ENCODE data around the gene CARMIL1. TPM values are rescaled to one million over a fixed set of nuclear protein-coding genes. Genes with fewer than 3 reads are reported as not detected.

The CARMIL1 gene
- total RNA-seq, 1 experiment from 2014 or later = 25.2 TPM

DNA sequence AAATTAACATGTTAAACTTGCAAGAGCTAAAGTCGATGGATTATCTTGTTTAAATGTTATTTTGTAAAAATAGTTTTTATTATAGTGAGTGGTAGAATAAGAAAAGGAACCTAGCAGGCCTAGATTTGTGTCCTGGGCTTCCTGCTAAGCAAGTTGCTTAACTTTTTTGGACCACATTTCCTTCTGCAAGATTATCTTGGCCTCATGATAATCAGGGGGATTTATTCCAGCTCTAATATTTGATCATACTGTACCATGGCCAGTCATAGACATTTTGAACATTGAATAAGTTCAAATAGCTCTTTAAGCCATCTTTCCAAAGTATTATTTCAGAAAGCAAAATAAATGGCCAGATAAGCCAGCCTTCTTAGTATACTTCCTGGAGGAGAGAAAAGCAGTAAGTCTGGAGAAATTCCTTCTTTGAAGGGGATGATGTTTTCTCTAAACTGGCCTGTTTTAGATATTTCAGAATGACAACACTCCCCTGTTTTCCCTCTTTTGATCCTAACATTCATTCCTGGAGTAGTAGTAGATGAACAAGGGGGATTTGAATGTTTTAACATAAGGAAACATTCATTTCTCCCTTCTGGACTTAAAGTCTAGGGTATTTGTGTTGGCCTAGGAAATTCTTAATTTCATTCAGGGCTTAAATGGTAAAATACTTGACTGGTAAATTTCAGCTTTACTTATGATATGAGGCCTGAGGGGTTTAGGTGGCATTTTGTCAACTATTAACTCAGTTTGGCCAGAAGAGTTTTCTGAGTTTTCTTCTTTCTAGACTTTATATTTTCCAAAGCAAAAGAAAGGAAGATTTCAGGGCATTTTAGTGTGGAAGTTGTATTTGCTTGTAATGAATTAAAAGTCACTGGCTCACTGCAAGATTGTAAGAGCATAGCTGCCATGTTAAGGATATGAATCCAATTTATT is 264.1 kb downstream of the CARMIL1 start:
- ChIA-PET CTCF (interaction anchor here (1.1 kb wide), 1 partner anchor 265 kb away, joined by 3 read pairs; no protein-coding TSS in a partner anchor), POLR2A (interaction anchor here (1.0 kb wide), 1 partner anchor 218 kb away, joined by 3 read pairs; no protein-coding TSS in a partner anchor)
- Mint-ChIP-seq H3K27ac (ENCODE audit: low read depth, unreplicated experiment) (no peak overlapping the region), H3K27me3 (ENCODE audit: insufficient read depth, unreplicated experiment) (no peaks in the 10 kb centered on the region), H3K9me3 (ENCODE audit: unreplicated experiment) (no peaks in the 10 kb centered on the region), H3K4me1 (ENCODE audit: insufficient read depth, unreplicated experiment) (no peaks in the 10 kb centered on the region), H3K36me3 (ENCODE audit: insufficient read depth, unreplicated experiment) (peaks cover 16% of the 10 kb centered on the region), H3K4me3 (ENCODE audit: unreplicated experiment) (no peak overlapping the region)
- TF ChIP-seq, protein P1, sequence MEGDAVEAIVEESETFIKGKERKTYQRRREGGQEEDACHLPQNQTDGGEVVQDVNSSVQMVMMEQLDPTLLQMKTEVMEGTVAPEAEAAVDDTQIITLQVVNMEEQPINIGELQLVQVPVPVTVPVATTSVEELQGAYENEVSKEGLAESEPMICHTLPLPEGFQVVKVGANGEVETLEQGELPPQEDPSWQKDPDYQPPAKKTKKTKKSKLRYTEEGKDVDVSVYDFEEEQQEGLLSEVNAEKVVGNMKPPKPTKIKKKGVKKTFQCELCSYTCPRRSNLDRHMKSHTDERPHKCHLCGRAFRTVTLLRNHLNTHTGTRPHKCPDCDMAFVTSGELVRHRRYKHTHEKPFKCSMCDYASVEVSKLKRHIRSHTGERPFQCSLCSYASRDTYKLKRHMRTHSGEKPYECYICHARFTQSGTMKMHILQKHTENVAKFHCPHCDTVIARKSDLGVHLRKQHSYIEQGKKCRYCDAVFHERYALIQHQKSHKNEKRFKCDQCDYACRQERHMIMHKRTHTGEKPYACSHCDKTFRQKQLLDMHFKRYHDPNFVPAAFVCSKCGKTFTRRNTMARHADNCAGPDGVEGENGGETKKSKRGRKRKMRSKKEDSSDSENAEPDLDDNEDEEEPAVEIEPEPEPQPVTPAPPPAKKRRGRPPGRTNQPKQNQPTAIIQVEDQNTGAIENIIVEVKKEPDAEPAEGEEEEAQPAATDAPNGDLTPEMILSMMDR (IDR thresholded peaks at IDR 0.05; ENCODE audit: unreplicated experiment) = no peak
- intact Hi-C loops (cut with micrococcal nuclease) = no loop called here
- no peak for DNase-seq (ENCODE audit: unreplicated experiment)
- BruUV-seq (replicated peaks) = no TSS peak

DNA sequence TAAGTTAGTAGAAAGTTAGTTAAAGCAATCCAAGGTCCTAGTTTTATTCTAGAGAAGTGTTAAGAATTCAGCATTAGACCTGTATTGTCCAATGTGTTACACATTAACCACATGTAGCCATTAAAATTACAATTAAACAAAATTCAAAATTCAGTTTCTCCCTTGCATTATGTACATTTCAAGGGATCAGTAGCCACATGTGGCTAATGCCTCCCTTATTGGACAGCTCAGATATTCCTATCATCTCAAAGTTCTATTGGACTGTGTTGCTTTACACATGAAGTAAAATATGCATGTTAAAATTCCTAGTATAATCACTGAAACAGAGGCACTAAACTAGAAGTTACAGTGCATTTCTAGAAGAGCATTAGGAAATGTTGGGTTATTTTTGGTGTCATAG is 265.7 kb downstream of the CARMIL1 start:
- intact Hi-C loops (cut with micrococcal nuclease) = no loop called here
- no peaks in the 10 kb centered on the region for H3K27me3 Mint-ChIP-seq (ENCODE audit: insufficient read depth, unreplicated experiment)
- DNase-seq (ENCODE audit: unreplicated experiment) = no peak
- no peaks in the 10 kb centered on the region for H3K4me1 Mint-ChIP-seq (ENCODE audit: insufficient read depth, unreplicated experiment)
- H3K9me3 Mint-ChIP-seq (ENCODE audit: unreplicated experiment) = no peaks in the 10 kb centered on the region
- ChIA-PET POLR2A (no interaction called here), CTCF (interaction anchor here (0.6 to 1.1 kb wide), 3 partner anchors 10 to 243 kb away, joined by 3 to 5 read pairs (median 4); no protein-coding TSS in a partner anchor)
- H3K4me3 Mint-ChIP-seq (ENCODE audit: unreplicated experiment) = no peak overlapping the region
- no peak overlapping the region for H3K27ac Mint-ChIP-seq (ENCODE audit: low read depth, unreplicated experiment)
- TF ChIP-seq, protein P1 (IDR thresholded peaks at IDR 0.05; ENCODE audit: unreplicated experiment) = no peak
- BruUV-seq (replicated peaks) = no TSS peak
- peaks cover 13% of the 10 kb centered on the region for H3K36me3 Mint-ChIP-seq (ENCODE audit: insufficient read depth, unreplicated experiment)

DNA sequence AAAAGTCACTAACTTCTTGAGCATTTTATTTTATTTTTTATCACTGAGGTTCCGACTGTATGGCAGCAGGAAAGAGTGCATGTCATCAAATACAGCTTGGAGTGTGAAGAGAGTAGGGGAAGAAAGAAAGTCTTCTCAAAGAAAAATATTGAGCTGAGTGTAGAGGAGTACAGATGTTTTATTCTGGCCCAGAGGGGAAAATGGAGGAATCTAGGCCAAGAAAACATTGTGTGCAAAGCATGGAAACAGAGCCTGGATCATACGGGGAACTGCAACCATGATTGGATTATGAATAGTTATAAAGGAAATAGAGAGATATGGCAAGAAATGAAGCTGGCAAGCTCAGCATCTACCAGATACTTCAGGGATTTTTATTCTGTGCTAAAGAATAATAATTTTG is 268.6 kb downstream of the CARMIL1 start:
- BruUV-seq (replicated peaks) = no TSS peak
- POLR2A ChIA-PET = no interaction called here

DNA sequence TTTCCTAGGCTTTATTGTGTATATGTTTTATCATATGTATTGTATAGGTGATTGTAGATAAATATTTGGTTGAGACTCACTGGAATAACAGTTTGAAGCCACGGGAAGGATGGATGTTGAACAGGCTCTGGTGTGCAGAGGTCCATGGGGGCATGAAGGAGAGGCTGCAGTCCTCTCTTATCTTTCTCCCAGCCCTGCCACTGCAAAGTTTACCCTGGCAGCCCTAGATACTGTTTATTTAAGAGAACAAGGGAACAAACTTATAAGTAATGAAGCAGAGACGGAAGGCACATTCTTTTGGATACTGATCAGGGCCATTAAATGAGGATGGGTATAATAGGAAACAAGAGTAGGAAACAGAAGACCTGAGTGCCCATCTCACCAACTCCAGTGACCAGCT is 269.3 kb downstream of the CARMIL1 start:
- H3K27me3 Mint-ChIP-seq (ENCODE audit: insufficient read depth, unreplicated experiment) = no peaks in the 10 kb centered on the region
- no peaks in the 10 kb centered on the region for H3K9me3 Mint-ChIP-seq (ENCODE audit: unreplicated experiment)
- no peaks in the 10 kb centered on the region for H3K4me1 Mint-ChIP-seq (ENCODE audit: insufficient read depth, unreplicated experiment)
- TF ChIP-seq, protein P1 (IDR thresholded peaks at IDR 0.05; ENCODE audit: unreplicated experiment) = no peak
- BruUV-seq (replicated peaks) = no TSS peak
- no peak overlapping the region for H3K27ac Mint-ChIP-seq (ENCODE audit: low read depth, unreplicated experiment)
- CTCF ChIA-PET = interaction anchor here (0.6 kb wide), 1 partner anchor 402 kb away, joined by 4 read pairs; no protein-coding TSS in a partner anchor
- peaks cover 10% of the 10 kb centered on the region for H3K36me3 Mint-ChIP-seq (ENCODE audit: insufficient read depth, unreplicated experiment)
- POLR2A ChIA-PET = no interaction called here
- intact Hi-C loops (cut with micrococcal nuclease) = no loop called here
- H3K4me3 Mint-ChIP-seq (ENCODE audit: unreplicated experiment) = no peak overlapping the region
- DNase-seq (ENCODE audit: unreplicated experiment) = no peak

More for the DNA sequence above, 268.6 kb downstream of the CARMIL1 start:
- CTCF ChIA-PET = interaction anchor here (0.6 to 1.0 kb wide), 2 partner anchors 16 to 131 kb away, joined by 4 read pairs; no protein-coding TSS in a partner anchor
- Mint-ChIP-seq H3K9me3 (ENCODE audit: unreplicated experiment) (no peaks in the 10 kb centered on the region), H3K36me3 (ENCODE audit: insufficient read depth, unreplicated experiment) (peaks cover 10% of the 10 kb centered on the region), H3K4me1 (ENCODE audit: insufficient read depth, unreplicated experiment) (no peaks in the 10 kb centered on the region), H3K27me3 (ENCODE audit: insufficient read depth, unreplicated experiment) (no peaks in the 10 kb centered on the region), H3K27ac (ENCODE audit: low read depth, unreplicated experiment) (no peak overlapping the region), H3K4me3 (ENCODE audit: unreplicated experiment) (no peak overlapping the region)
- intact Hi-C loops (cut with micrococcal nuclease) = no loop called here
- TF ChIP-seq, protein P1 (IDR thresholded peaks at IDR 0.05; ENCODE audit: unreplicated experiment) = no peak
- DNase-seq (ENCODE audit: unreplicated experiment) = no peak
